Measurements from ENCODE around the gene C3orf22.

C3orf22 gene

GRCh38 chr3:126567696-126568438, 9.1 kb upstream of the C3orf22 start:
- no peaks in the 10 kb centered on the region for H4K20me1 ChIP-seq (ENCODE audit: insufficient read depth, low read length)
- peaks cover 47% of the 10 kb centered on the region for H3K27me3 ChIP-seq (ENCODE audit: low read depth, low read length)
- no peaks in the 10 kb centered on the region for H3K36me3 ChIP-seq (replicated peaks; ENCODE audit: low read depth, low read length)
- TF ChIP-seq CTCF (IDR thresholded peaks at IDR 0.05; ENCODE audit: low read depth, low read length) (no peak), EZH2phosphoT487 (IDR thresholded peaks at IDR 0.05; ENCODE audit: low read depth) (no peak)
- H3K79me2 ChIP-seq (ENCODE audit: low read length) = no peaks in the 10 kb centered on the region
- no peak overlapping the region for H3K27ac ChIP-seq (ENCODE audit: low read length)
- H3K4me1 ChIP-seq (ENCODE audit: low read length) = no peaks in the 10 kb centered on the region
- no peak overlapping the region for H2AFZ ChIP-seq (ENCODE audit: low read depth, low read length)
- H3K9ac ChIP-seq (ENCODE audit: low read length) = no peak overlapping the region
- no peak overlapping the region for H3K4me2 ChIP-seq (ENCODE audit: low read length)
- H3K4me3 ChIP-seq (ENCODE audit: low read length) = no peak overlapping the region
- no peaks in the 10 kb centered on the region for H3K9me3 ChIP-seq (ENCODE audit: insufficient read depth, low read length)

GRCh38 chr3:126562737-126563276, 4.1 kb upstream of the C3orf22 start:
- no peak overlapping the region for H3K4me2 ChIP-seq (ENCODE audit: low read length)
- no peak overlapping the region for H3K27ac ChIP-seq (ENCODE audit: low read length)
- no peaks in the 10 kb centered on the region for H3K36me3 ChIP-seq (replicated peaks; ENCODE audit: low read depth, low read length)

GRCh38 chr3:126557761-126558160, 971 bp downstream of the C3orf22 start:
- Histone ChIP-seq H3K4me3 (ENCODE audit: low read length) (no peak overlapping the region), H3K9me3 (ENCODE audit: insufficient read depth, low read length) (no peaks in the 10 kb centered on the region), H3K27me3 (ENCODE audit: low read depth, low read length) (0 out of 2 replicates have a peak, but pooled peaks cover 5% of the 10 kb centered on the region), H3K4me1 (ENCODE audit: low read length) (no peaks in the 10 kb centered on the region), H3K36me3 (replicated peaks; ENCODE audit: low read depth, low read length) (no peaks in the 10 kb centered on the region), H3K9ac (ENCODE audit: low read length) (no peak overlapping the region), H3K4me2 (ENCODE audit: low read length) (no peak overlapping the region), H3K27ac (ENCODE audit: low read length) (no peak overlapping the region), H3K79me2 (ENCODE audit: low read length) (no peaks in the 10 kb centered on the region), H2AFZ (ENCODE audit: low read depth, low read length) (no peak overlapping the region), H4K20me1 (ENCODE audit: insufficient read depth, low read length) (no peaks in the 10 kb centered on the region)
- TF ChIP-seq CTCF (IDR thresholded peaks at IDR 0.05; ENCODE audit: low read depth, low read length) (no peak), EZH2phosphoT487 (IDR thresholded peaks at IDR 0.05; ENCODE audit: low read depth) (no peak)

More at GRCh38 chr3:126562737-126563276, 4.1 kb upstream of the C3orf22 start:
- Histone ChIP-seq H4K20me1 (ENCODE audit: insufficient read depth, low read length) (no peaks in the 10 kb centered on the region), H2AFZ (ENCODE audit: low read depth, low read length) (no peak overlapping the region), H3K79me2 (ENCODE audit: low read length) (no peaks in the 10 kb centered on the region), H3K9ac (ENCODE audit: low read length) (no peak overlapping the region), H3K4me1 (ENCODE audit: low read length) (no peaks in the 10 kb centered on the region), H3K27me3 (ENCODE audit: low read depth, low read length) (peaks cover 40% of the 10 kb centered on the region), H3K9me3 (ENCODE audit: insufficient read depth, low read length) (no peaks in the 10 kb centered on the region), H3K4me3 (ENCODE audit: low read length) (no peak overlapping the region)
- TF ChIP-seq EZH2phosphoT487 (IDR thresholded peaks at IDR 0.05; ENCODE audit: low read depth) (no peak), CTCF (IDR thresholded peaks at IDR 0.05; ENCODE audit: low read depth, low read length) (no peak)

- TF ChIP-seq EZH2phosphoT487 (IDR thresholded peaks at IDR 0.05; ENCODE audit: low read depth) = no peak
- TF ChIP-seq CTCF (IDR thresholded peaks at IDR 0.05; ENCODE audit: low read depth, low read length) = no peak
- Histone ChIP-seq H2AFZ (ENCODE audit: low read depth, low read length) (no peak overlapping the region), H3K79me2 (ENCODE audit: low read length) (no peaks in the 10 kb centered on the region), H3K9ac (ENCODE audit: low read length) (no peak overlapping the region), H3K27me3 (ENCODE audit: low read depth, low read length) (0 out of 2 replicates have a peak, but pooled peaks cover 2% of the 10 kb centered on the region), H3K9me3 (ENCODE audit: insufficient read depth, low read length) (no peaks in the 10 kb centered on the region), H4K20me1 (ENCODE audit: insufficient read depth, low read length) (no peaks in the 10 kb centered on the region), H3K4me2 (ENCODE audit: low read length) (no peak overlapping the region), H3K27ac (ENCODE audit: low read length) (no peak overlapping the region), H3K4me1 (ENCODE audit: low read length) (no peaks in the 10 kb centered on the region), H3K36me3 (replicated peaks; ENCODE audit: low read depth, low read length) (no peaks in the 10 kb centered on the region), H3K4me3 (ENCODE audit: low read length) (no peak overlapping the region)
Measured at GRCh38 chr3:126557415-126557745, 1.4 kb downstream of the C3orf22 start.
